ENCODE results near the gene DLEU7. TPM values are rescaled to one million over a fixed set of nuclear protein-coding genes. Genes with fewer than 3 reads are reported as not detected.

The DLEU7 gene
- total and polyA plus RNA-seq, 2 of the 13 experiments (the other 11 are each of a cell fraction or from before 2014, with no cell fraction given), result not detected

DNA sequence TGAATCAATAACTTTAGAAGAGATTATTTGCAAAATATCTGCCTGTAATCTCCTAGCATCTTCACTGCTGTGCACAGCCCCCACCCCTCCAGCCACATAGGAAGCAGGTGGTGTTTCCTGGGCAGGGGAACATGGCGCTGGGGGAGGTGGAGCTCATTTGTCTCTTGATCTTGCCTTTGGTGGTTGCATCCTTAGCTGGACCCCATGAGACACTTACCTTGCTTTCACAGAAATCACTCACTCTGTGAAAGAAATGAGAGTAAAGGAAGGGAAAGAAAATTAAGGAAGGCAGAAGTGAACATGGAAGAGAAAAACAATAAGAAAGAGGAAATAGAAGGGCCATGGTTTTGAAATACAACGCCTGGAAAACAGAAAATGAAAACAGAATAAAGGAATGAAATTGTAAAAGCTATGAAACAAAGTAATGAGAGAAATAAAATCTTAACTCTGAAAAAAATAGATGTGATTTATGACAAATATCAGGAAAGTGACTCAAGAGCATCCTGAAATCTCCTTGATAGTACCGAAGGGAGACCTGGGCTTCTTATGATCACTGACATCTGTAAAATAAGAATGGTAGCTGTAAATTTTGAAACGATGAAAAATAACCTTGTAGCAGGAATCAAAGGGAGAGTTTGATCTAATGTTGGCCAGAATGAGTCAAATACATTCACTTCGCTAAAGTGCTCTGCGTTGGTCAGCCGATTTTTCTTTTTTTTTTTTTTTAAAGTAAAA, 48.9 kb upstream of the DLEU7 start:
- Histone ChIP-seq H4K20me1 (ENCODE audit: insufficient read depth, low read length) (no peaks in the 10 kb centered on the region), H2AFZ (ENCODE audit: low read length) (no peak overlapping the region), H3K27me3 (ENCODE audit: control insufficient read depth in 1 of 2, insufficient read depth in 2 of 2, low read length in 2 of 2) (no peaks in the 10 kb centered on the region; a peak in 2 of 5 replicates), H3K9ac (ENCODE audit: insufficient read depth, low read depth, low read length) (no peak overlapping the region), H3K36me3 (replicated peaks in 1 of 2; ENCODE audit: control insufficient read depth in 1 of 2, insufficient read depth in 2 of 2, low read length in 2 of 2) (no peaks in the 10 kb centered on the region), H3K27ac (ENCODE audit: extremely low read length, insufficient read depth, low read length) (no peak overlapping the region), H3K79me2 (ENCODE audit: insufficient read depth, low read length) (no peaks in the 10 kb centered on the region), H3K4me3 (replicated peaks in 1 of 3; ENCODE audit: insufficient read depth in 1 of 3, low read depth in 2 of 3, low read length in 3 of 3) (no peak overlapping the region), H3K4me2 (ENCODE audit: low read depth, low read length) (no peak overlapping the region), H3K4me1 (ENCODE audit: insufficient read depth, low read length) (0 out of 2 replicates have a peak, but pooled peaks cover 5% of the 10 kb centered on the region), H3K9me3 (ENCODE audit: low read length) (no peaks in the 10 kb centered on the region)
- in situ Hi-C loops (cut with HindIII; ENCODE audit: extremely low pct_ligation_motif_present, low pct_unique_long_range_greater_than_20kb), result no loop called here
- BruUV-seq (replicated peaks), result no TSS peak
- FAIRE-seq, result no peak
- ChIA-PET POLR2A (no interaction called here), CTCF (ENCODE audit: low intra/inter-chr PET ratio, low total read pairs) (no interaction called here)
- TF ChIP-seq PITX1 (CRISPR knock-in tag; IDR thresholded peaks at IDR 0.05) (no peak), ZZZ3 (CRISPR knock-in tag; IDR thresholded peaks at IDR 0.05; ENCODE audit: borderline replicate concordance) (no peak), ZIK1 (CRISPR knock-in tag; IDR thresholded peaks at IDR 0.05; ENCODE audit: borderline replicate concordance, low read depth) (no peak), SRSF9 (IDR thresholded peaks at IDR 0.05; ENCODE audit: borderline replicate concordance, insufficient read depth, low read depth, low read length, poor library complexity, severe bottlenecking) (no peak), RFX5 (IDR thresholded peaks at IDR 0.05; ENCODE audit: low read depth, low read length) (no peak), ZNF263 (CRISPR knock-in tag; IDR thresholded peaks at IDR 0.05) (no peak), ZNF605 (CRISPR knock-in tag; IDR thresholded peaks at IDR 0.05) (no peak), ZNF878 (CRISPR knock-in tag; IDR thresholded peaks at IDR 0.05) (no peak), GATA4 (IDR thresholded peaks at IDR 0.05; ENCODE audit: borderline replicate concordance, low read depth) (no peak)
- TF ChIP-seq, protein P1, sequence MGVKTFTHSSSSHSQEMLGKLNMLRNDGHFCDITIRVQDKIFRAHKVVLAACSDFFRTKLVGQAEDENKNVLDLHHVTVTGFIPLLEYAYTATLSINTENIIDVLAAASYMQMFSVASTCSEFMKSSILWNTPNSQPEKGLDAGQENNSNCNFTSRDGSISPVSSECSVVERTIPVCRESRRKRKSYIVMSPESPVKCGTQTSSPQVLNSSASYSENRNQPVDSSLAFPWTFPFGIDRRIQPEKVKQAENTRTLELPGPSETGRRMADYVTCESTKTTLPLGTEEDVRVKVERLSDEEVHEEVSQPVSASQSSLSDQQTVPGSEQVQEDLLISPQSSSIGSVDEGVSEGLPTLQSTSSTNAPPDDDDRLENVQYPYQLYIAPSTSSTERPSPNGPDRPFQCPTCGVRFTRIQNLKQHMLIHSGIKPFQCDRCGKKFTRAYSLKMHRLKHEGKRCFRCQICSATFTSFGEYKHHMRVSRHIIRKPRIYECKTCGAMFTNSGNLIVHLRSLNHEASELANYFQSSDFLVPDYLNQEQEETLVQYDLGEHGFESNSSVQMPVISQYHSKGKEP (CRISPR knock-in tag; IDR thresholded peaks at IDR 0.05), result no peak
- TF ChIP-seq, protein P2, sequence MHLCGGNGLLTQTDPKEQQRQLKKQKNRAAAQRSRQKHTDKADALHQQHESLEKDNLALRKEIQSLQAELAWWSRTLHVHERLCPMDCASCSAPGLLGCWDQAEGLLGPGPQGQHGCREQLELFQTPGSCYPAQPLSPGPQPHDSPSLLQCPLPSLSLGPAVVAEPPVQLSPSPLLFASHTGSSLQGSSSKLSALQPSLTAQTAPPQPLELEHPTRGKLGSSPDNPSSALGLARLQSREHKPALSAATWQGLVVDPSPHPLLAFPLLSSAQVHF (CRISPR knock-in tag; IDR thresholded peaks at IDR 0.05), result no peak
- TF ChIP-seq, protein P3, sequence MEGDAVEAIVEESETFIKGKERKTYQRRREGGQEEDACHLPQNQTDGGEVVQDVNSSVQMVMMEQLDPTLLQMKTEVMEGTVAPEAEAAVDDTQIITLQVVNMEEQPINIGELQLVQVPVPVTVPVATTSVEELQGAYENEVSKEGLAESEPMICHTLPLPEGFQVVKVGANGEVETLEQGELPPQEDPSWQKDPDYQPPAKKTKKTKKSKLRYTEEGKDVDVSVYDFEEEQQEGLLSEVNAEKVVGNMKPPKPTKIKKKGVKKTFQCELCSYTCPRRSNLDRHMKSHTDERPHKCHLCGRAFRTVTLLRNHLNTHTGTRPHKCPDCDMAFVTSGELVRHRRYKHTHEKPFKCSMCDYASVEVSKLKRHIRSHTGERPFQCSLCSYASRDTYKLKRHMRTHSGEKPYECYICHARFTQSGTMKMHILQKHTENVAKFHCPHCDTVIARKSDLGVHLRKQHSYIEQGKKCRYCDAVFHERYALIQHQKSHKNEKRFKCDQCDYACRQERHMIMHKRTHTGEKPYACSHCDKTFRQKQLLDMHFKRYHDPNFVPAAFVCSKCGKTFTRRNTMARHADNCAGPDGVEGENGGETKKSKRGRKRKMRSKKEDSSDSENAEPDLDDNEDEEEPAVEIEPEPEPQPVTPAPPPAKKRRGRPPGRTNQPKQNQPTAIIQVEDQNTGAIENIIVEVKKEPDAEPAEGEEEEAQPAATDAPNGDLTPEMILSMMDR (CRISPR knock-in tag; IDR thresholded peaks at IDR 0.05), result no peak
- ATAC-seq, result no peak
- WGBS (ENCODE audit: low lambda C conversion rate), result 59% methylated on average over 7 of the region's 7 CpGs
- intact Hi-C loops (cut with micrococcal nuclease; ENCODE audit: unreplicated experiment), result no loop called here
- DNase-seq (ENCODE audit: low spot score), result no peak
